ENCODE results near the gene CEP72. TPM values are rescaled to one million over a fixed set of nuclear protein-coding genes. Genes with fewer than 3 reads are reported as not detected.
A peak's percentile ranks its signal among the peaks of the same experiment; 100 is the strongest.

CEP72 gene
- total RNA-seq, 1 donor, result 5.2 TPM

- DNase-seq (ENCODE audit: low read depth), result no peak
- no peak for TF ChIP-seq CTCF (IDR thresholded peaks at IDR 0.05; ENCODE audit: insufficient read depth, low read depth, low read length)
- no peak overlapping the region for H3K4me3 ChIP-seq (ENCODE audit: low read depth, low read length)
These were observed 4.4 kb upstream of the CEP72 start for GRCh38 chr5:607541-608428.

- no peak for DNase-seq (ENCODE audit: low read depth)
- no peak overlapping the region for H3K4me3 ChIP-seq (ENCODE audit: low read depth, low read length)
- TF ChIP-seq CTCF (IDR thresholded peaks at IDR 0.05; ENCODE audit: insufficient read depth, low read depth, low read length), result no peak
These were observed 3.4 kb upstream of the CEP72 start for GRCh38 chr5:608429-609370.

- no peak for TF ChIP-seq CTCF (IDR thresholded peaks at IDR 0.05; ENCODE audit: insufficient read depth, low read depth, low read length)
- H3K4me3 ChIP-seq (ENCODE audit: low read depth, low read length), result no peak overlapping the region
- no peak for DNase-seq (ENCODE audit: low read depth)
These were observed 2.6 kb upstream of the CEP72 start for GRCh38 chr5:609506-609905.

GRCh38 chr5:610011-610743 lies 2.0 kb upstream of the CEP72 start:
- no peak overlapping the region for H3K4me3 ChIP-seq (ENCODE audit: low read depth, low read length)
- no peak for DNase-seq (ENCODE audit: low read depth)
- no peak for TF ChIP-seq CTCF (IDR thresholded peaks at IDR 0.05; ENCODE audit: insufficient read depth, low read depth, low read length)

GRCh38 chr5:610744-611730 lies 1.1 kb upstream of the CEP72 start:
- TF ChIP-seq CTCF (IDR thresholded peaks at IDR 0.05; ENCODE audit: insufficient read depth, low read depth, low read length), result no peak
- no peak for DNase-seq (ENCODE audit: low read depth)
- peak overlapping the region; percentile 83 for H3K4me3 ChIP-seq (ENCODE audit: low read depth, low read length)

Data from fibroblast of villous mesenchyme (primary cell).